Lower lobe of right lung (tissue), 2 donors: ENCODE measurements around the gene DUSP21. TPM values are rescaled to one million over a fixed set of nuclear protein-coding genes. Genes with fewer than 3 reads are reported as not detected.

Experiments used
- ATAC-seq, 2 donors: fragments of 200-7000 bp; cut with Tn5 transposase; one replicate each; pipeline ENCODE4 v1.9.1; 2020 to 2022; ENCODE audit warnings: mild to moderate bottlenecking in 2 of 2, moderate library complexity in 2 of 2
- DNase-seq: peaks from one replicate; pipeline ENCODE4 v3.0.0-alpha.2; 2020
- H3K27ac ChIP-seq: fragments of 200-600 bp; one replicate; pipeline ENCODE4 v1.8.0; 2022
- H3K27me3 ChIP-seq: fragments of 200-600 bp; one replicate; pipeline ENCODE4 v1.8.0; 2022; ENCODE audit warnings: low read depth
- H3K36me3 ChIP-seq: fragments of 200-600 bp; one replicate; pipeline ENCODE4 v1.8.0; 2022; ENCODE audit warnings: mild to moderate bottlenecking
- H3K4me1 ChIP-seq: fragments of 200-600 bp; one replicate; pipeline ENCODE4 v1.8.0; 2022
- H3K4me3 ChIP-seq: fragments of 200-600 bp; one replicate; pipeline ENCODE4 v1.8.0; 2022; ENCODE audit warnings: mild to moderate bottlenecking
- H3K9me3 ChIP-seq: fragments of 200-600 bp; one replicate; pipeline ENCODE4 v1.8.0; 2022
- CTCF ChIP-seq: fragments of 200-600 bp; IDR thresholded peaks from one replicate; pipeline ENCODE4 v1.8.0; 2022; ENCODE audit warnings: antibody characterized with exemption, mild to moderate bottlenecking
- intact Hi-C: fragments of 100-400 bp; cut with DNase I; formaldehyde crosslinking; loops from one replicate; pipeline ENCODE4 v1.11.0; 2022
- total RNA-seq: library from RNA; stranded (reverse); fragmentation: NEBNext Ultra II Directional; extraction: Animal tissue kit (Norgen Biotek cat#: 25700); gene quantifications from one replicate; pipeline ENCODE4 v1.2.1, GENCODE V29; 2021
- donor health status: DM: no; HTN: yes; CAD: no; lungs with severe emphysema.

Gene DUSP21
- total RNA-seq, 1 donor from 2014 or later: not detected

DNA sequence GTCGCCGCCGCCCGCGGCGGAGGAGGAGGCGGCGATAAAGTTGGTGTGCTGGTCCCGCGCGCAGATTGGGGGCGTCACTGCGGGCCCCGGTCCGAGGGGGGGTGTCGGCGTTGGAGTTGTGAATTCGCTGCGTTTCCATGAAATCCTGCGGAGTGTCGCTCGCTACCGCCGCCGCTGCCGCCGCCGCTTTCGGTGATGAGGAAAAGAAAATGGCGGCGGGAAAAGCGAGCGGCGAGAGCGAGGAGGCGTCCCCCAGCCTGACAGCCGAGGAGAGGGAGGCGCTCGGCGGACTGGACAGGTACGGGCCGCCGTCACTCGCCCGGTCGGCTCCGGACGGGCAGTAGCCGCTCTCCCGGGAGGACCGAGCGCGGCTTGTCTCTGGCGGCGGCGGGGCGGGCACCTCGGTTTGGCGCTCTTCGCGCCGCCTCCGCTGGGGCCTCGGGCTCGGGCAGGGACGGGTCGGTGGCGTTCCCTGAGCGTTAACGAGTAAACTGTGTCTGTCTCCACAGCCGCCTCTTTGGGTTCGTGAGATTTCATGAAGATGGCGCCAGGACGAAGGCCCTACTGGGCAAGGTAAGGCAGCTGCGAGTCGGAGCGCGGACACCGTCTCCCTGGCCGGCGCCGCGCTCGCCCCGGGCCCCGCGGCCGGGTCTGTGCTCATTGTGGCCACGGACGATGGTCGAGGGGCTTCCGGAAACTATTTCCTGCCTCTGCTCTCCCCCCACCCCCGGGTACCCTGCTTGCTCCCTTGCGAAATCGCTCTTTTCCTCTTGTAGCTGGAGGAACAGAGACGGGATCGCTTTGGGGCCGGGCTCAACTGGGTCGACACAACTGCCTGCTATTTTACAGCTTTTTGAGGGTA lies 29.8 kb downstream of the DUSP21 start:
- Histone ChIP-seq H3K36me3 (no peaks in the 10 kb centered on the region), H3K4me1 (no peaks in the 10 kb centered on the region), H3K27ac (peak overlapping the region; percentile 96), H3K9me3 (no peaks in the 10 kb centered on the region), H3K4me3 (peak overlapping the region; percentile 70), H3K27me3 (no peaks in the 10 kb centered on the region)
- peak; percentile 52 to 68 for ATAC-seq
- intact Hi-C loops: no loop called here
- TF ChIP-seq CTCF: no peak
- peak; percentile 68 for DNase-seq

- H3K27me3 ChIP-seq: no peaks in the 10 kb centered on the region
- intact Hi-C loops: no loop called here
- DNase-seq (no peak), ATAC-seq (peak in 1 of 2 donors; percentile 36)
- peak overlapping the region; percentile 70 for H3K4me3 ChIP-seq
- H3K9me3 ChIP-seq: no peaks in the 10 kb centered on the region
- H3K36me3 ChIP-seq: no peaks in the 10 kb centered on the region
- TF ChIP-seq CTCF: no peak
- no peaks in the 10 kb centered on the region for H3K4me1 ChIP-seq
- H3K27ac ChIP-seq: peak overlapping the region; percentile 96
Observed at GRCh38 chrX:44874420-44875184, 30.8 kb downstream of the DUSP21 start.

DNA sequence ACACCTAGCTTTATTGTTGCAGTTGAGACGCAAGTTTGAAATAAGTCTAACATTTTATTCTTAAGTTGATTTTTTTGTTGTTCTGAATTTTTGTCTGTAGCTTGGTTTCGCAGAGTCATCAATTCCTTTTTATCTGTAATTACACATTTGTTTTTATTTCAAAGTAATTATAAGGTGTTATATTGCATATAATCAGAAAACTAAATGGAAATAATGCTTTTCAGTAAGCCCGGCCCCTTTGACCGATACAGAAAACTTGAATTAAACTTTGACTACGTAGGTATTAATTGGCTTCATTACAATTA lies 31.3 kb downstream of the DUSP21 start:
- no peak for ATAC-seq
- Histone ChIP-seq H3K4me3 (peak overlapping the region; percentile 70), H3K9me3 (no peaks in the 10 kb centered on the region), H3K4me1 (no peaks in the 10 kb centered on the region), H3K27ac (peak overlapping the region; percentile 96), H3K27me3 (no peaks in the 10 kb centered on the region), H3K36me3 (no peaks in the 10 kb centered on the region)
- no peak for DNase-seq
- intact Hi-C loops: no loop called here
- no peak for TF ChIP-seq CTCF

- Histone ChIP-seq H3K27ac (no peak overlapping the region), H3K4me3 (peak overlapping the region; percentile 70), H3K4me1 (no peaks in the 10 kb centered on the region), H3K9me3 (no peaks in the 10 kb centered on the region), H3K27me3 (no peaks in the 10 kb centered on the region), H3K36me3 (no peaks in the 10 kb centered on the region)
- TF ChIP-seq CTCF: no peak
- DNase-seq: no peak
- ATAC-seq: no peak
- intact Hi-C loops: no loop called here
Observed at GRCh38 chrX:44876086-44876485, 32.3 kb downstream of the DUSP21 start.

GRCh38 chrX:44876767-44877166 lies 32.9 kb downstream of the DUSP21 start:
- H3K27me3 ChIP-seq: no peaks in the 10 kb centered on the region
- H3K4me3 ChIP-seq: no peak overlapping the region
- intact Hi-C loops: no loop called here
- no peak for TF ChIP-seq CTCF
- ATAC-seq (no peak), DNase-seq (no peak)
- H3K36me3 ChIP-seq: no peaks in the 10 kb centered on the region
- no peak overlapping the region for H3K27ac ChIP-seq
- no peaks in the 10 kb centered on the region for H3K9me3 ChIP-seq
- H3K4me1 ChIP-seq: no peaks in the 10 kb centered on the region
